ENCODE measurements around the gene HK1.
"Not testable (repeated sequence)": the region's sequence is repeated elsewhere in the genome, so short reads cannot be mapped to it uniquely, and the experiment has no call there.

HK1 gene

DNA sequence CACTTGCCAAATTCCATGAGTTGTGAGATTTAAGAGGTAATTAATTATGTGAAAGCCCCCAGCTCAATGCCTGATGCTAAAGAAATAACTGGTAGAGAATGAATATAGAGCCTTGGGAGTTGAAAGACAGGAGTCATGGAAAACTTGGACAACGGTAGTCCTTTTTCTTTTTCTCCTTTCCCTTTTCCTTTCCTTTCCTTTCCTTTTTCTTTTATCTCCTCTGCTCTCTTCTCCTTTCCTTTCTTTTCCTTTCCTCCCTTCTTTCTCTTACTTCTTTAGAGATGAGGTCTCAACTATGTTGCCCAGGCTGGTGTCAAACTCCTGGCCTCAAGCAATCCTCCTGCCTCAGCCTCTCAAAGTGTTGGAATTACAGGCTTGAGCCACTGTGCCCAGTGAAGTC, 165.1 kb downstream of the HK1 start:
- WGBS, 2 experiments = 93 to 96% methylated on average over 1 of the region's 1 CpG
- Histone ChIP-seq H3K36me3 (ENCODE audit: control insufficient read depth, insufficient read depth, low read length) (no peaks in the 10 kb centered on the region), H3K9me3 (ENCODE audit: control insufficient read depth, low read length) (no peaks in the 10 kb centered on the region), H3K27ac (ENCODE audit: insufficient read depth, low read depth, low read length, poor library complexity, severe bottlenecking) (no peak overlapping the region), H3K4me1 (ENCODE audit: control insufficient read depth, insufficient read depth, low read length) (peaks cover 3% of the 10 kb centered on the region), H3K27me3 (ENCODE audit: control insufficient read depth, insufficient read depth, low read length, poor library complexity, severe bottlenecking) (no peaks in the 10 kb centered on the region), H3K4me3 (ENCODE audit: insufficient read depth, low read depth, low read length) (no peak overlapping the region)

- Histone ChIP-seq H3K27me3 (ENCODE audit: control insufficient read depth, insufficient read depth, low read length, poor library complexity, severe bottlenecking) (no peaks in the 10 kb centered on the region), H3K27ac (ENCODE audit: insufficient read depth, low read depth, low read length, poor library complexity, severe bottlenecking) (no peak overlapping the region), H3K4me3 (ENCODE audit: insufficient read depth, low read depth, low read length) (no peak overlapping the region), H3K36me3 (ENCODE audit: control insufficient read depth, insufficient read depth, low read length) (no peaks in the 10 kb centered on the region), H3K9me3 (ENCODE audit: control insufficient read depth, low read length) (no peaks in the 10 kb centered on the region), H3K4me1 (ENCODE audit: control insufficient read depth, insufficient read depth, low read length) (peaks cover 3% of the 10 kb centered on the region)
- 94% methylated on average over 4 of the region's 4 CpGs for WGBS, 2 experiments
Measured at GRCh38 chr10:69445041-69445440, 166.7 kb downstream of the HK1 start.

DNA sequence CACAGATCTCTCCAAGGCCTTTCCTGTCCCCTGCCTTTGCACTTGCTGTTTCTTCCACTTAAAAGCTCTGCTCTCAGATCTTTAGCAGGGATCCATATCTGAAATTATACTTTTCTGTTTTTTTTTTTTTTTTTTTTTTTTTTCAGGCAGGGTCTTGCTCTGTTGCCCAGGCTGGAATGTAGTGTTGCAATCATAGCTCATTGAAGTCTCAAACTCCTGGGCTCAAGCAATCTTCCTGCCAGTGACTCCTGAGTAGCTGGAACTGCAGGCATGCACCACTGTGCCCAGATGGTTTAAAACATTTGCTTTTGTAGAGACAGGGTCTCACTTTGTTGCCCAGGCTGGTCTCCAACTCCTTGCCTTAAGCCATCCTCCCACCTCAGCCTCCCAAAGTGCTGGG, 167.9 kb downstream of the HK1 start:
- H3K27me3 ChIP-seq (ENCODE audit: control insufficient read depth, insufficient read depth, low read length, poor library complexity, severe bottlenecking) = no peaks in the 10 kb centered on the region
- peaks cover 3% of the 10 kb centered on the region for H3K4me1 ChIP-seq (ENCODE audit: control insufficient read depth, insufficient read depth, low read length)
- no peaks in the 10 kb centered on the region for H3K9me3 ChIP-seq (ENCODE audit: control insufficient read depth, low read length)
- no peak overlapping the region for H3K27ac ChIP-seq (ENCODE audit: insufficient read depth, low read depth, low read length, poor library complexity, severe bottlenecking)
- H3K36me3 ChIP-seq (ENCODE audit: control insufficient read depth, insufficient read depth, low read length) = no peaks in the 10 kb centered on the region
- no peak overlapping the region for H3K4me3 ChIP-seq (ENCODE audit: insufficient read depth, low read depth, low read length)

DNA sequence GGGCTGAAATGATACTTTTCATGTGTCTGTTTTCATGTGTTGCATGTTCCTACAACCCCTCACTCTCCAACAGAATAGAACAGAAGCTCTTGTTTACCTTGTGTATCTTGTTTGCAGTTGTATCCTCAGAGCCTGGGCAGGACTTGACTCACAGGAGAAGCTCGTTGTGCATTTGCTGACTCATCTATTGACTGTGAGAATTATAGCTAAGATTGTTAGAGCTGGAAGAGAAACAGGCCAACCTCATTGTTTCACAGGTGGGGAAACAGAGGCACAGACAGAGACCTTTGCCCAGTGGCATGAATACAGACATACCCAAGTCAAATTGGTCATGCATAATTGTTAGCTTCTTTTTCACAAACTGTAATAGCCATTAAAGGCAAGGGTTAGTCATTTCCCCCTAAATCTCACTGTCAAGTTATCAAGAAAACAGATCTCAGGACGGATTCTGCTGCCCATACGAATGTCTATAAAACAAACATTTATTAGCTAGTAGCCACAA, 168.4 kb downstream of the HK1 start:
- WGBS, 2 experiments = 79 to 87% methylated on average over 3 of the region's 3 CpGs
- Histone ChIP-seq H3K4me3 (ENCODE audit: insufficient read depth, low read depth, low read length) (no peak overlapping the region), H3K4me1 (ENCODE audit: control insufficient read depth, insufficient read depth, low read length) (peaks cover 3% of the 10 kb centered on the region), H3K36me3 (ENCODE audit: control insufficient read depth, insufficient read depth, low read length) (no peaks in the 10 kb centered on the region), H3K9me3 (ENCODE audit: control insufficient read depth, low read length) (no peaks in the 10 kb centered on the region), H3K27me3 (ENCODE audit: control insufficient read depth, insufficient read depth, low read length, poor library complexity, severe bottlenecking) (peaks cover 5% of the 10 kb centered on the region), H3K27ac (ENCODE audit: insufficient read depth, low read depth, low read length, poor library complexity, severe bottlenecking) (no peak overlapping the region)

DNA sequence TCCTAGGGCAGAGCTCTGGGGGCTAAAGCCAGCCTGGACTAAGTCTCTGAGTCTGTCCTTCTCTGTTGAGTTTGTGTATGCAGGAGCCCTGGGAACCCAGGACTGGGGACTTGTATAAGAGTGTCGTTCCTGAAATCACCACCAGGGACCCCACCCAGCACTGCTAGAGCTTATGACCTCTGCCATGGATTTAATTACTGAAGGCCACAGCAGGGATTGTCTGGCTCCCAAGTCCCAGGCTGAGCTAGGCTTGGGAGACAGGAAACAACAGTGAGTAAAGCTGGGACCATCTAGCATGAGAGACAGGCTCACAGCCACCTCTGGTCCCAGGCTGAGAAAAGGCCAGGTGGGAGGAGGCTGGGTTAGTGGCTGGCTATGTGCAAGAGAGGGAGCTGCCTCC, 171.5 kb downstream of the HK1 start:
- Histone ChIP-seq H3K4me3 (ENCODE audit: insufficient read depth, low read depth, low read length) (no peak overlapping the region), H3K27me3 (ENCODE audit: control insufficient read depth, insufficient read depth, low read length, poor library complexity, severe bottlenecking) (peaks cover 21% of the 10 kb centered on the region), H3K36me3 (ENCODE audit: control insufficient read depth, insufficient read depth, low read length) (no peaks in the 10 kb centered on the region), H3K9me3 (ENCODE audit: control insufficient read depth, low read length) (no peaks in the 10 kb centered on the region), H3K4me1 (ENCODE audit: control insufficient read depth, insufficient read depth, low read length) (no peaks in the 10 kb centered on the region), H3K27ac (ENCODE audit: insufficient read depth, low read depth, low read length, poor library complexity, severe bottlenecking) (no peak overlapping the region)
- 6 to 10% methylated on average over 1 of the region's 1 CpG for WGBS, 2 experiments

GRCh38 chr10:69450395-69450794, 172.1 kb downstream of the HK1 start:
- H3K4me1 ChIP-seq (ENCODE audit: control insufficient read depth, insufficient read depth, low read length); H3K36me3 ChIP-seq (ENCODE audit: control insufficient read depth, insufficient read depth, low read length); H3K4me3 ChIP-seq (ENCODE audit: insufficient read depth, low read depth, low read length); H3K27ac ChIP-seq (ENCODE audit: insufficient read depth, low read depth, low read length, poor library complexity, severe bottlenecking); H3K9me3 ChIP-seq (ENCODE audit: control insufficient read depth, low read length): not testable (repeated sequence)
- 85 to 88% methylated on average over 16 of the region's 16 CpGs for WGBS, 2 experiments
- peaks cover 21% of the 10 kb centered on the region for H3K27me3 ChIP-seq (ENCODE audit: control insufficient read depth, insufficient read depth, low read length, poor library complexity, severe bottlenecking)

GRCh38 chr10:69451209-69451783, 173.0 kb downstream of the HK1 start, which contains the start of gene TSPAN15:
Gene TSPAN15, plus strand, starts transcription at chr10:69451465. Its CDS starts 130 bp downstream, at chr10:69451595.
- Histone ChIP-seq H3K4me1 (ENCODE audit: control insufficient read depth, insufficient read depth, low read length) (no peaks in the 10 kb centered on the region), H3K27ac (ENCODE audit: insufficient read depth, low read depth, low read length, poor library complexity, severe bottlenecking) (no peak within 1 kb of the TSS), H3K36me3 (ENCODE audit: control insufficient read depth, insufficient read depth, low read length) (no peaks in the 10 kb centered on the region), H3K9me3 (ENCODE audit: control insufficient read depth, low read length) (no peaks in the 10 kb centered on the region), H3K4me3 (ENCODE audit: insufficient read depth, low read depth, low read length) (peak within 1 kb of the TSS; percentile 74), H3K27me3 (ENCODE audit: control insufficient read depth, insufficient read depth, low read length, poor library complexity, severe bottlenecking) (peaks cover 21% of the 10 kb centered on the region)
- WGBS, 2 experiments = 0% methylated on average over 45 of the region's 45 CpGs

Data from ectodermal cell (in vitro differentiated cells).